GM12878 (cell line): ENCODE results near the gene PRR18. TPM values are rescaled to one million over a fixed set of nuclear protein-coding genes. Genes with fewer than 3 reads are reported as not detected.
A peak's percentile ranks its signal among the peaks of the same experiment; 100 is the strongest.

Experiments
- ATF7 ChIP-seq: fragments of 450-650 bp; IDR thresholded peaks from 2 replicates; pipeline ENCODE4 v1.6.1; 2016; ENCODE audit warnings: low read depth, mild to moderate bottlenecking
- CHD2 ChIP-seq: IDR thresholded peaks from 2 replicates; pipeline ENCODE4 v1.6.1; 2011; ENCODE audit warnings: low read depth, low read length, improper control_type of control experiment, borderline replicate concordance
- E2F8 ChIP-seq: fragments of 450-650 bp; IDR thresholded peaks from 2 replicates; pipeline ENCODE4 v1.6.1; 2018; ENCODE audit warnings: mild to moderate bottlenecking, low read depth, moderate library complexity; ENCODE audit not compliant: partially characterized antibody
- FOXK2 ChIP-seq: fragments of 450-650 bp; IDR thresholded peaks from 2 replicates; pipeline ENCODE4 v1.6.1; 2017; ENCODE audit warnings: mild to moderate bottlenecking, moderate library complexity
- HSF1 ChIP-seq: fragments of 150-350 bp; IDR thresholded peaks from 2 replicates; pipeline ENCODE4 v1.6.1; 2014; ENCODE audit warnings: mild to moderate bottlenecking, low read depth, low read length
- JUND ChIP-seq: IDR thresholded peaks from 2 replicates; pipeline ENCODE4 v1.6.1; 2012; ENCODE audit warnings: low read depth, mild to moderate bottlenecking, low read length, improper control_type of control experiment, moderate library complexity
- LARP7 ChIP-seq: fragments of 450-650 bp; IDR thresholded peaks from 2 replicates; pipeline ENCODE4 v1.6.1; 2017; ENCODE audit warnings: mild to moderate bottlenecking
- MTA3 ChIP-seq: IDR thresholded peaks from 2 replicates; pipeline ENCODE4 v1.6.1; 2012; ENCODE audit warnings: low read length, inconsistent platforms, borderline replicate concordance
- MYB ChIP-seq: fragments of 150-350 bp; IDR thresholded peaks from 2 replicates; pipeline ENCODE4 v1.6.1; 2014; ENCODE audit warnings: mild to moderate bottlenecking, low read depth, low read length, borderline replicate concordance
- RBBP5 ChIP-seq: fragments of 200-600 bp; sonication (generic); conservative IDR thresholded peaks from 2 replicates; pipeline ENCODE4 v1.6.1; 2016
- SP1 ChIP-seq: IDR thresholded peaks from one replicate; pipeline ENCODE4 v1.6.1; 2011; ENCODE audit warnings: low read depth, low read length
- STAT1 ChIP-seq: fragments of 450-650 bp; conservative IDR thresholded peaks from 2 replicates; pipeline ENCODE4 v1.6.1; 2014; ENCODE audit warnings: antibody characterized with exemption, mild to moderate bottlenecking
- ZBED1 ChIP-seq: IDR thresholded peaks from 2 replicates; pipeline ENCODE4 v1.6.1; 2016; ENCODE audit warnings: borderline replicate concordance
- polyA plus RNA-seq, 11 experiments: library from polyadenylated mRNA; depleted of rRNA in 4 of 11; unstranded in 6 of 11; stranded (reverse) in 5 of 11; fragments of >200 nt; fragmentation: Nextera tagmentation in 4 of 11; fragmentation: Illumina TruSeq in 1 of 11; extraction: Ambion mirVana in 4 of 11; extraction: Trizol in 1 of 11; gene quantifications; 1 replicate in 1 of 11; 2 replicates in 10 of 11; pipeline versions ENCODE4 v1.2.1 to v1.2.3, GENCODE V29; 2011 to 2016; ENCODE audit warnings: inconsistent platforms in 2 of 11, missing spikeins in 2 of 11, low read depth in 1 of 11
- total RNA-seq, 4 experiments: library from RNA; depleted of rRNA in 3 of 4; stranded (reverse); fragments of >200 nt in 3 of 4; fragmentation: Illumina TruSeq in 1 of 4; extraction: Trizol in 1 of 4; gene quantifications; 2 replicates each; pipeline versions ENCODE4 v1.2.1 to v1.2.3, GENCODE V29; 2013 to 2021
- TF ChIP-seq, protein P1 (sequence below): fragments of 450-650 bp; IDR thresholded peaks from 2 replicates; pipeline ENCODE4 v1.6.1; 2017; ENCODE audit warnings: mild to moderate bottlenecking, low read depth, inconsistent platforms; ENCODE audit not compliant: poor library complexity, severe bottlenecking
- TF ChIP-seq, protein P2 (sequence below): fragments of 150-350 bp; IDR thresholded peaks from 2 replicates; pipeline ENCODE4 v1.6.1; 2016; ENCODE audit warnings: low read depth, low read length
- TF ChIP-seq, protein P3 (sequence below): fragments of 450-650 bp; IDR thresholded peaks from 2 replicates; pipeline ENCODE4 v1.6.1; 2017; ENCODE audit warnings: antibody characterized with exemption, mild to moderate bottlenecking, moderate library complexity

The PRR18 gene
- total and polyA plus RNA-seq, 10 of the 15 experiments (the other 5 are each of a cell fraction or from before 2014, with no cell fraction given), result 0.13 to 8.2 (median 1.6) TPM

GRCh38 chr6:166342349-166343149, 34.4 kb upstream of the PRR18 start, which contains the start of gene SFT2D1 (continued):
- TF ChIP-seq, protein P1, sequence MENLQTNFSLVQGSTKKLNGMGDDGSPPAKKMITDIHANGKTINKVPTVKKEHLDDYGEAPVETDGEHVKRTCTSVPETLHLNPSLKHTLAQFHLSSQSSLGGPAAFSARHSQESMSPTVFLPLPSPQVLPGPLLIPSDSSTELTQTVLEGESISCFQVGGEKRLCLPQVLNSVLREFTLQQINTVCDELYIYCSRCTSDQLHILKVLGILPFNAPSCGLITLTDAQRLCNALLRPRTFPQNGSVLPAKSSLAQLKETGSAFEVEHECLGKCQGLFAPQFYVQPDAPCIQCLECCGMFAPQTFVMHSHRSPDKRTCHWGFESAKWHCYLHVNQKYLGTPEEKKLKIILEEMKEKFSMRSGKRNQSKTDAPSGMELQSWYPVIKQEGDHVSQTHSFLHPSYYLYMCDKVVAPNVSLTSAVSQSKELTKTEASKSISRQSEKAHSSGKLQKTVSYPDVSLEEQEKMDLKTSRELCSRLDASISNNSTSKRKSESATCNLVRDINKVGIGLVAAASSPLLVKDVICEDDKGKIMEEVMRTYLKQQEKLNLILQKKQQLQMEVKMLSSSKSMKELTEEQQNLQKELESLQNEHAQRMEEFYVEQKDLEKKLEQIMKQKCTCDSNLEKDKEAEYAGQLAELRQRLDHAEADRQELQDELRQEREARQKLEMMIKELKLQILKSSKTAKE, result no peak
- TF ChIP-seq RBBP5, result no peak
- no peak for TF ChIP-seq HSF1
- TF ChIP-seq FOXK2, result peak; percentile 6; the same call in 1 of the 2 replicates
- TF ChIP-seq, protein P2, sequence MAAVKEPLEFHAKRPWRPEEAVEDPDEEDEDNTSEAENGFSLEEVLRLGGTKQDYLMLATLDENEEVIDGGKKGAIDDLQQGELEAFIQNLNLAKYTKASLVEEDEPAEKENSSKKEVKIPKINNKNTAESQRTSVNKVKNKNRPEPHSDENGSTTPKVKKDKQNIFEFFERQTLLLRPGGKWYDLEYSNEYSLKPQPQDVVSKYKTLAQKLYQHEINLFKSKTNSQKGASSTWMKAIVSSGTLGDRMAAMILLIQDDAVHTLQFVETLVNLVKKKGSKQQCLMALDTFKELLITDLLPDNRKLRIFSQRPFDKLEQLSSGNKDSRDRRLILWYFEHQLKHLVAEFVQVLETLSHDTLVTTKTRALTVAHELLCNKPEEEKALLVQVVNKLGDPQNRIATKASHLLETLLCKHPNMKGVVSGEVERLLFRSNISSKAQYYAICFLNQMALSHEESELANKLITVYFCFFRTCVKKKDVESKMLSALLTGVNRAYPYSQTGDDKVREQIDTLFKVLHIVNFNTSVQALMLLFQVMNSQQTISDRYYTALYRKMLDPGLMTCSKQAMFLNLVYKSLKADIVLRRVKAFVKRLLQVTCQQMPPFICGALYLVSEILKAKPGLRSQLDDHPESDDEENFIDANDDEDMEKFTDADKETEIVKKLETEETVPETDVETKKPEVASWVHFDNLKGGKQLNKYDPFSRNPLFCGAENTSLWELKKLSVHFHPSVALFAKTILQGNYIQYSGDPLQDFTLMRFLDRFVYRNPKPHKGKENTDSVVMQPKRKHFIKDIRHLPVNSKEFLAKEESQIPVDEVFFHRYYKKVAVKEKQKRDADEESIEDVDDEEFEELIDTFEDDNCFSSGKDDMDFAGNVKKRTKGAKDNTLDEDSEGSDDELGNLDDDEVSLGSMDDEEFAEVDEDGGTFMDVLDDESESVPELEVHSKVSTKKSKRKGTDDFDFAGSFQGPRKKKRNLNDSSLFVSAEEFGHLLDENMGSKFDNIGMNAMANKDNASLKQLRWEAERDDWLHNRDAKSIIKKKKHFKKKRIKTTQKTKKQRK, result no peak
- TF ChIP-seq ATF7, result peak; percentile 51; the same call in 1 of the 2 replicates
- TF ChIP-seq MYB, result no peak
- peak; percentile 21 for TF ChIP-seq E2F8
- TF ChIP-seq LARP7, result peak; percentile 85
- no peak for TF ChIP-seq STAT1
- peak; percentile 34; the same call in 1 of the 2 replicates for TF ChIP-seq JUND
- peak; percentile 84 for TF ChIP-seq SP1
- TF ChIP-seq, protein P3, sequence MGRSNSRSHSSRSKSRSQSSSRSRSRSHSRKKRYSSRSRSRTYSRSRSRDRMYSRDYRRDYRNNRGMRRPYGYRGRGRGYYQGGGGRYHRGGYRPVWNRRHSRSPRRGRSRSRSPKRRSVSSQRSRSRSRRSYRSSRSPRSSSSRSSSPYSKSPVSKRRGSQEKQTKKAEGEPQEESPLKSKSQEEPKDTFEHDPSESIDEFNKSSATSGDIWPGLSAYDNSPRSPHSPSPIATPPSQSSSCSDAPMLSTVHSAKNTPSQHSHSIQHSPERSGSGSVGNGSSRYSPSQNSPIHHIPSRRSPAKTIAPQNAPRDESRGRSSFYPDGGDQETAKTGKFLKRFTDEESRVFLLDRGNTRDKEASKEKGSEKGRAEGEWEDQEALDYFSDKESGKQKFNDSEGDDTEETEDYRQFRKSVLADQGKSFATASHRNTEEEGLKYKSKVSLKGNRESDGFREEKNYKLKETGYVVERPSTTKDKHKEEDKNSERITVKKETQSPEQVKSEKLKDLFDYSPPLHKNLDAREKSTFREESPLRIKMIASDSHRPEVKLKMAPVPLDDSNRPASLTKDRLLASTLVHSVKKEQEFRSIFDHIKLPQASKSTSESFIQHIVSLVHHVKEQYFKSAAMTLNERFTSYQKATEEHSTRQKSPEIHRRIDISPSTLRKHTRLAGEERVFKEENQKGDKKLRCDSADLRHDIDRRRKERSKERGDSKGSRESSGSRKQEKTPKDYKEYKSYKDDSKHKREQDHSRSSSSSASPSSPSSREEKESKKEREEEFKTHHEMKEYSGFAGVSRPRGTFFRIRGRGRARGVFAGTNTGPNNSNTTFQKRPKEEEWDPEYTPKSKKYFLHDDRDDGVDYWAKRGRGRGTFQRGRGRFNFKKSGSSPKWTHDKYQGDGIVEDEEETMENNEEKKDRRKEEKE, result no peak
- TF ChIP-seq MTA3, result no peak; the same call in 1 of the 2 replicates
- TF ChIP-seq ZBED1, result peak; percentile 60; the same call in 1 of the 2 replicates
- TF ChIP-seq CHD2, result 0 out of 2 replicates have a peak, but pooled peaks have one; percentile 25
